Mononuclear cell (primary cell): Measurements from ENCODE around the gene CRYZL1. TPM values are rescaled to one million over a fixed set of nuclear protein-coding genes. Genes with fewer than 3 reads are reported as not detected.
"Not testable (repeated sequence)": the region's sequence is repeated elsewhere in the genome, so short reads cannot be mapped to it uniquely, and the experiment has no call there.

Experiments used
- H3K27me3 ChIP-seq: 2 replicates; pipeline ENCODE4 v1.6.0; 2011; ENCODE audit warnings: low read length, control low read depth; ENCODE audit not compliant: insufficient read depth
- H3K4me1 ChIP-seq: 2 replicates; pipeline ENCODE4 v1.5.1; 2011; ENCODE audit warnings: mild to moderate bottlenecking, low read length, control low read depth; ENCODE audit not compliant: insufficient read depth
- H3K4me3 ChIP-seq: 2 replicates; pipeline ENCODE4 v1.5.1; 2011; ENCODE audit warnings: mild to moderate bottlenecking, low read length, moderate library complexity
- H3K9me3 ChIP-seq: 2 replicates; pipeline ENCODE4 v1.5.1; 2011; ENCODE audit warnings: low read depth, mild to moderate bottlenecking, control low read depth, low read length
- total RNA-seq: library from RNA; depleted of rRNA; stranded (reverse); fragments of >200 nt; gene quantifications from one replicate; pipeline ENCODE4 v1.2.3, GENCODE V29; 2012

CRYZL1 gene
- total RNA-seq: 16.1 TPM

DNA sequence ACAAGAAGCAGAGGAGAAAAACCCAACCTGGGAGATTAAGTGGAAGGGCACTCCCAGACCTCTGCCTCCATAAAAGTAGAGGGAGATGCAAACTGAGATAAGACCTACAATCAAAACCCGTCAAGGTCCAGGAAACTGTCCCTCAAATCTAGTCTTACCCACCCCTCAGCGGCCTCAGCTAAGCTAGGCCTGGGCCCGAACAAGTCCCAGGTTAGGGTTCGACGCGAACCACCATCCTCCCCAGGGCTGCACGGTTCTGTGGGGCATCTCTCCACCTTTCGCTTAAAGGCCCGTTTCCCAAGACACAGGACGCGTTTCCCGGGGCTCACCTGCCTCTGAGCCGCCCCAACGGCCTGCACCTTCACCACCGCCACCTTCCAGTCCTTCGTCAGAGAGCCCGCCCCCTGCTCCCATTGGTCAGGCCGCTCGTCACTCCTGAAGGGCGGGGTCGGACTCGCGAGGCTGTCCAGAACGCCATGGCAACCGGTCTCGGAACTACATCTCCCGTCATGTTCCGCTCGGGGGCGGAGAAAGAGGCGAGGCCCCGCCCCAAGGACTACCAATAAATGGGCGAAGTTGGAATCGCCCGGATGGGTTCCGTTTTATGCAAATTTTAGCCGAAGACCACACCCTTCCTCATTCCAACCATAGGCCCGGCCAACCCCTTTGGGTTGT is at the start of gene CRYZL1:
Gene CRYZL1 (minus strand): TSS at position 390 of the 675 bp plus-strand sequence. CDS start 10,190 bp downstream, outside the sequence.
- peaks cover 35% of the 10 kb centered on the region for H3K4me1 ChIP-seq
- peak within 1 kb of the TSS; percentile 81 for H3K4me3 ChIP-seq
- H3K27me3 ChIP-seq: peaks cover 20% of the 10 kb centered on the region
- no peaks in the 10 kb centered on the region for H3K9me3 ChIP-seq

GRCh38 chr21:33690874-33691273 is 49.3 kb upstream of the CRYZL1 start:
- Histone ChIP-seq H3K27me3 (no peaks in the 10 kb centered on the region), H3K4me1 (no peaks in the 10 kb centered on the region), H3K4me3 (no peak overlapping the region), H3K9me3 (no peaks in the 10 kb centered on the region)

DNA sequence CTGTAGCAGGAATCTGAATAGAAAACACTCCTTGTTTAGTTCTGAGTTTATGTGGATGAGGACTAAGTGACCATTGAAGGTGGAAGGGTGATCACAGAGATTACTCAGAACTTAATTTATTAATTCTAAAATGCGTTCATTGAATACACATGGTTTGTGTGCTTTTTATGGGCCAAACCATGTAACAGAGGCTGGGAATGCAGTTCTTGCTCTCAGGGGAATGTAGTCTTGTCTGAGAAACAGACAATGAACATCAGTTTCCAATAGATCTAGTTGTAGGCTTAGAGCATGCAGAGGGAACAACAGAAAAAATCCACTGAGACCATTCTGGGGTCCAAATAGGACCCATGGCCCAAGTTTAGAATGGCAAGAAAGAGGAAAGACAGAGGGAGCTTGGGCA is 46.8 kb upstream of the CRYZL1 start:
- no peaks in the 10 kb centered on the region for H3K9me3 ChIP-seq
- H3K4me3 ChIP-seq: no peak overlapping the region
- no peaks in the 10 kb centered on the region for H3K4me1 ChIP-seq
- H3K27me3 ChIP-seq: peaks cover 3% of the 10 kb centered on the region

- Histone ChIP-seq H3K4me3 (no peak overlapping the region), H3K9me3 (no peaks in the 10 kb centered on the region), H3K4me1 (no peaks in the 10 kb centered on the region), H3K27me3 (peaks cover 3% of the 10 kb centered on the region)
Observed at GRCh38 chr21:33687634-33688033, 46.1 kb upstream of the CRYZL1 start.

DNA sequence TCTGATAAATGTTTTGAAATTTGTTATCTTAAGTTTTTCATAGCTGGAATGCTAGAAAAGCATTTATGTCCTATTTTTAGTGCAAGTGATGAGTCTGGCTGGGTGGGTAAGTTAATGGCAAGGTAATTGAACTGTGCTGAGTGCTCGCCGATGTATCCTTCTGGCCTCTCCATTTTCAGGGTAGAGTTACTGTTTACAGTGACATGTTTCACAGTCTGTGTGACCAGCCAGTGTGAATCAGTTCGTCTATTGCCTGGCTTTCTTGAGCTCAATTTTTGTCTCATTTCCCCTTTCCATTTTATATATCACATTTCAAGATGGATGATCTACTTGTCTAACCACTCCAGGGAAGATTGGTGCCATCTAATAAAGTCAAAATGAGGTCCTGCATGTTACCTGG is 44.8 kb upstream of the CRYZL1 start:
- H3K4me3 ChIP-seq: no peak overlapping the region
- peaks cover 3% of the 10 kb centered on the region for H3K27me3 ChIP-seq
- H3K4me1 ChIP-seq: no peaks in the 10 kb centered on the region
- H3K9me3 ChIP-seq: no peaks in the 10 kb centered on the region

GRCh38 chr21:33685613-33686197 is 44.2 kb upstream of the CRYZL1 start:
- H3K4me3 ChIP-seq: no peak overlapping the region
- H3K4me1 ChIP-seq: no peaks in the 10 kb centered on the region
- peaks cover 3% of the 10 kb centered on the region for H3K27me3 ChIP-seq
- H3K9me3 ChIP-seq: no peaks in the 10 kb centered on the region

DNA sequence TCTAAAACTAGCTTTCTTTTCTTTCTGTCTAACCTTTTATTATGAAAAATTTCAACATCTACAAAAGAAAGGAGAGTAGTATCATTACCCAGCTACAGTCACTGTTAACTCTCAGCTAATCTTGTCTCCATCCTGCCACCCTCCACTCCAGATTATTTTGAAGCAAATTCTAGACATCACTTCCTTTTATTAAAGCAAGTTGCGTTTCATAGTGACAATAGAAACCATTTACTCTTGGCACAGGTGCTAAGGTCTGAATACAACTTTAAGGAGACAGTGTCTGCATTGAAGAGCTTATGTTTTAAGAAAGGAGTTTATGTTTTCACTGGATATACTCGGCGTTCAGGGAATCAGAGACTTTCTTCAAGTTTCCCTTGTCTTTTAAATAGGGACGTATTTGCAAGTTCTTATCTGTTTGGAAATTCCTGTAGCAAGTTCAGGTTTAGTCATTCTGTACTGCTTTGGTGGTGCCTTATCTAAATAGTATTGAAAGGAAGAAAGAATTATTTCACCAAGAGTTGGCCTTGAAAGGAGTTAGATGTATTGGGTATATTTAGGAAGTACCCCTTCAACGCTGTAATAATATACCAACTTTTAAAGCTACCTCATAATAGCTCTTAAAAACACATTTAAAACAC is 43.5 kb upstream of the CRYZL1 start:
- Histone ChIP-seq H3K9me3 (no peaks in the 10 kb centered on the region), H3K4me1 (no peaks in the 10 kb centered on the region), H3K4me3 (no peak overlapping the region), H3K27me3 (peaks cover 3% of the 10 kb centered on the region)

GRCh38 chr21:33684068-33684467 is 42.5 kb upstream of the CRYZL1 start:
- Histone ChIP-seq H3K9me3 (no peaks in the 10 kb centered on the region), H3K4me1 (no peaks in the 10 kb centered on the region), H3K27me3 (peaks cover 3% of the 10 kb centered on the region), H3K4me3 (no peak overlapping the region)

- H3K4me3 ChIP-seq: no peak overlapping the region
- H3K27me3 ChIP-seq: peaks cover 3% of the 10 kb centered on the region
- H3K9me3 ChIP-seq: no peaks in the 10 kb centered on the region
- H3K4me1 ChIP-seq: no peaks in the 10 kb centered on the region
Observed at GRCh38 chr21:33682992-33683627, 41.6 kb upstream of the CRYZL1 start.

- Histone ChIP-seq H3K4me3 (no peak overlapping the region), H3K9me3 (no peaks in the 10 kb centered on the region), H3K27me3 (peaks cover 3% of the 10 kb centered on the region), H3K4me1 (no peaks in the 10 kb centered on the region)
Observed at GRCh38 chr21:33680870-33681269, 39.3 kb upstream of the CRYZL1 start.

DNA sequence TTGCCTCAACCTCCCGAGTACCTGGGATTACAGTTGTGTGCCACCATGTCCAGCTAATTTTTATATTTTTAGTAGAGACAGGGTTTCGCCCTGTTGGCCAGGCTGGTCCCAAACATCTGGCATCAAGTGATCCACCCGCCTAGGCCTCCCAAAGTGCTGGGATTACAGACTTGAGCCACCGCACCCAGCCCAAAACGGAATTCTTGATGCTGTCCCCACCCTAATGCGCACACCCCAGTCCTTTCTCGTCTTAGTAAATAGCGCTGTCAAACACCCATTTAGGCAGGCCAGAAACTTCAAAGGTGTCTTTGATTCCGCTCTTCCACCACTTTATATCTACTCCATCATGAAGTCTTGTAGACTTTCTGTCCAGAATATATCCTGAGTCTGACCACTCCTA is 35.9 kb upstream of the CRYZL1 start:
- Histone ChIP-seq H3K4me1 (no peaks in the 10 kb centered on the region), H3K4me3 (no peak overlapping the region), H3K27me3 (no peaks in the 10 kb centered on the region), H3K9me3 (no peaks in the 10 kb centered on the region)

DNA sequence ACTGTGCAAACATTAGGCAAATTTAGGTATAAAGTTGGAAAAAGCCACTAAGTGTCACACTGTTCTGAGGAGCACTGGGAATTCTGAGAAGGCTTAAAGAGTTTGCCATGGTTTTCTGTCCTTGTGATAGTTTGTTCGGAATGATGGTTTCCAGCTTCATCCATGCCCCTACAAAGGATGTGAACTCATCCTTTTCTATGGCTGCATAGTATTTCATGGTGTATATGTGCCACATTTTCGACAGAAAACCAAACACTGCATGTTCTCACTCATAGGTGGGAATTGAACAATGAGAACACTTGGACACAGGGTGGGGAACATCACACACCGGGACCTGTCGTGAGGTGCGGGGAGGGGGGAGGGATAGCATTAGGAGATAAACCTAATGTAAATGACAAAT is 35.1 kb upstream of the CRYZL1 start:
- H3K27me3 ChIP-seq, H3K4me1 ChIP-seq, H3K9me3 ChIP-seq, H3K4me3 ChIP-seq: not testable (repeated sequence)

- no peak overlapping the region for H3K4me3 ChIP-seq
- H3K9me3 ChIP-seq: no peaks in the 10 kb centered on the region
- no peaks in the 10 kb centered on the region for H3K4me1 ChIP-seq
- no peaks in the 10 kb centered on the region for H3K27me3 ChIP-seq
Observed at GRCh38 chr21:33674226-33674625, 32.7 kb upstream of the CRYZL1 start.

GRCh38 chr21:33673473-33673872 is 31.9 kb upstream of the CRYZL1 start:
- Histone ChIP-seq H3K27me3 (no peaks in the 10 kb centered on the region), H3K9me3 (no peaks in the 10 kb centered on the region), H3K4me3 (no peak overlapping the region), H3K4me1 (no peaks in the 10 kb centered on the region)
